Endothelial cell of coronary artery (primary cell): ENCODE data around the gene UBE2R2. TPM values are rescaled to one million over a fixed set of nuclear protein-coding genes. Genes with fewer than 3 reads are reported as not detected.

Experiments used
- total RNA-seq: library from RNA; depleted of rRNA; stranded (reverse); fragments of >200 nt; gene quantifications from 2 replicates; pipeline ENCODE4 v1.2.3, GENCODE V29; 2014

Gene UBE2R2, protein sequence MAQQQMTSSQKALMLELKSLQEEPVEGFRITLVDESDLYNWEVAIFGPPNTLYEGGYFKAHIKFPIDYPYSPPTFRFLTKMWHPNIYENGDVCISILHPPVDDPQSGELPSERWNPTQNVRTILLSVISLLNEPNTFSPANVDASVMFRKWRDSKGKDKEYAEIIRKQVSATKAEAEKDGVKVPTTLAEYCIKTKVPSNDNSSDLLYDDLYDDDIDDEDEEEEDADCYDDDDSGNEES
- 21.8 and 25.1 TPM in 2 replicates for total RNA-seq

DNA sequence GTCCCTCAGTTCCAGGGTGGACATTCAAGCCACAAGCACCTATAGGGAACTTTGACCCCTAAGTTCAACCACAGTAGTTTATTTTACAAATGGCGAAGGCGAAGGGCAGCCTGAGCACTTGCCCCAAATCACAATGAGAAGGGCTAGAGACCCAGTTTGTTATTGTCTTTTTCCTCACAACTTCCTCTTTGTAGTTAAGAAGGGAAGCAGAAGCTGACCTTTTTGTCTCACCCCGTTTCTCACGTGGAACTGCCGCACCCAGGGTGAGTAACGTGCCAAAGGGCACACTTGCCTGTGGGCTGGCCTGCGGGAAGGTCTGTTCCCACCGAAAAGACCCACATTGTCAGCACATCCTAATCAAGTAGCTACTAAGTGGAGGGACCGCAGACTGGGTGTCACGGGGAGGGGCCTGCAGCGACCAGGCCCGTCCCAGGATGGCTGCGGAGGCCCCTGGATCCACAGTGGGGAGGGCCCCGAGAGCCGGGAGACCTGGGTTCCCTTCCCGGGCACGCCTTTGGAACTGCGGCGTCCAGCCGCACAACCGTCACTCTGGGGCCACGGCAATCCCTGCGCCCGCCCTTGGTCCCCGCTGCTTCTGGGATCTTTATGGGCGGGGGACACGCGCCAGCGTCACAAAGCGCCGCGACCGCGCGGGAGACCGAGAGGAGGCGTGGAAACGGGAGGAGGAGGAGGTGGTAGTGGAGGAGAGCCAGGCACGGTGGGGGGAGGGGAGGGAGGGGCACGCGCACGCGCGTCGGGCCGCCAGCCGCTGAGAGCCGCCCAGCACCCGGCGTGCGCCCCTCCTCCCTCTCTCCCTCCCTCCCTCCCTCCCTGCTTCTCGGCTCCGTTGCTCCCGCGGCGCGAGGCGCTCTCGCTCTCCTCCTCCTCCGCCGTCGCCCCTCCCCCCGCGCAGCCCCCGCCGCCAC lies at the start of gene UBE2R2:
Gene UBE2R2, plus strand, starts transcription at position 834 of the 926 bp plus-strand sequence. CDS start 598 bp downstream, outside the sequence.

DNA sequence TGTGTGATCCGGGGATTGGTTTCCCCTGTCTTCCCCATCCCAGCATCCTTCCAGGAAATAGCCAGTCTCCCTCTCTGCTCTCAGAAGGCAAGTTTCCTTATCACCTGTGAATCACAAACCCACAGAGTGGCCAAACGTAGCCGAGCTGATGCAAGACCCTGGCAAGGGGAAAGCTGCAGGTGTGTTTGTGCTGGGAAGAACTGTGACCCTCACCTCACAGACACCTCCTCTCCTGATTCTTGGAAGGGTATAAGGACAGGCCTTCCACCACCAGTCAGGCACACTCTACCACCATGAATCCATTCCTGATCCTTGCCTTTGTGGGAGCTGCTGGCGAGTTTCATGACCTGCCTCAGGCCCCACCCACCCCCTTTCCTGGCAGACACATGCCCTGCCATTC lies 21.7 kb upstream of the UBE2R2 start, which contains the start of gene PRSS3:
Gene PRSS3, plus strand, starts transcription at position 281 of the 400 bp plus-strand sequence. Its CDS starts 13 bp downstream, at position 294.

Other genes starting within 250 kb of the UBE2R2 start
- 16.2 and 53.4 TPM in 2 replicates for gene PRSS3, start 21.6 kb upstream of the UBE2R2 start, total RNA-seq
- gene UBAP2, start 231.7 kb downstream of the UBE2R2 start, total RNA-seq: 15.4 and 20.5 TPM in 2 replicates